HFF-Myc (cell line): ENCODE results near the gene FCMR.

Source experiments
- DNase-seq: peaks from one replicate; pipeline ENCODE4 v3.0.0-alpha.2; 2011; ENCODE audit warnings: low read depth; ENCODE audit errors: extremely low read depth
- H3K4me3 ChIP-seq: replicated peaks from 2 replicates; pipeline ENCODE4 v1.5.1; 2011; ENCODE audit warnings: low read depth, mild to moderate bottlenecking, control low read depth, low read length
- CTCF ChIP-seq: IDR thresholded peaks from 2 replicates; pipeline ENCODE4 v1.5.1; 2012; ENCODE audit warnings: mild to moderate bottlenecking, low read depth, low read length, control low read depth; ENCODE audit errors: missing control alignments

FCMR gene

GRCh38 chr1:206901944-206902343 is 19.8 kb downstream of the FCMR start:
- TF ChIP-seq CTCF: no peak
- DNase-seq: no peak
- H3K4me3 ChIP-seq: no peak overlapping the region

GRCh38 chr1:206900149-206900548 is 21.6 kb downstream of the FCMR start:
- DNase-seq: no peak
- H3K4me3 ChIP-seq: no peak overlapping the region

GRCh38 chr1:206899717-206900116 is 22.0 kb downstream of the FCMR start:
- DNase-seq: no peak
- H3K4me3 ChIP-seq: no peak overlapping the region
- TF ChIP-seq CTCF: no peak

More at GRCh38 chr1:206900149-206900548, 21.6 kb downstream of the FCMR start:
- no peak for TF ChIP-seq CTCF

GRCh38 chr1:206898915-206899431 is 22.8 kb downstream of the FCMR start:
- H3K4me3 ChIP-seq: no peak overlapping the region
- TF ChIP-seq CTCF: no peak
- no peak for DNase-seq

GRCh38 chr1:206898089-206898914 is 23.4 kb downstream of the FCMR start:
- H3K4me3 ChIP-seq: no peak overlapping the region
- DNase-seq: no peak
- no peak for TF ChIP-seq CTCF

- no peak for TF ChIP-seq CTCF
- H3K4me3 ChIP-seq: no peak within 1 kb of the TSS
- DNase-seq: no peak
These were observed 24.6 kb downstream of the FCMR start, which contains the start of gene IL24 for GRCh38 chr1:206897175-206897574. Gene IL24 (plus strand): TSS chr1:206897443. CDS start chr1:206897833, 390 bp downstream.
